HG02840 (cell line): ENCODE measurements around the gene AGAP3.
A peak's percentile ranks its signal among the peaks of the same experiment; 100 is the strongest.
"Not testable (repeated sequence)": the region's sequence is repeated elsewhere in the genome, so short reads cannot be mapped to it uniquely, and the experiment has no call there.

ENCODE experiments used
- ATAC-seq: cut with Tn5 transposase; IDR thresholded peaks from one replicate; pipeline ENCODE4 v1.9.1; 2021; ENCODE audit warnings: mild to moderate bottlenecking, moderate library complexity, moderate number of reproducible peaks; ENCODE audit not compliant: unreplicated experiment, low FRiP score

Gene AGAP3

GRCh38 chr7:151085691-151086620, at the start of gene AGAP3:
Gene AGAP3, plus strand, starts transcription at chr7:151086475. Its CDS starts 267 bp downstream, at chr7:151086742.
- peak; percentile 36 for ATAC-seq

GRCh38 chr7:151038951-151039849, 47.1 kb upstream of the AGAP3 start:
- no peak for ATAC-seq

- ATAC-seq, result no peak
Observed at GRCh38 chr7:151039850-151040548, 46.3 kb upstream of the AGAP3 start.

- ATAC-seq, result no peak
Observed at GRCh38 chr7:151040616-151041375, 45.5 kb upstream of the AGAP3 start.

GRCh38 chr7:151043449-151043848, 42.8 kb upstream of the AGAP3 start:
- ATAC-seq, result not testable (repeated sequence)

GRCh38 chr7:151043959-151044358, 42.3 kb upstream of the AGAP3 start:
- ATAC-seq, result no peak

GRCh38 chr7:151045262-151045661, 41.0 kb upstream of the AGAP3 start:
- ATAC-seq, result no peak

GRCh38 chr7:151045967-151046366, 40.3 kb upstream of the AGAP3 start:
- ATAC-seq, result no peak

GRCh38 chr7:151046603-151047573, 39.4 kb upstream of the AGAP3 start:
- no peak for ATAC-seq

GRCh38 chr7:151047976-151048815, 38.1 kb upstream of the AGAP3 start, which contains the start of gene ASIC3:
Gene ASIC3, plus strand, starts transcription at chr7:151048531. Its CDS starts 355 bp downstream, at chr7:151048886.
- ATAC-seq, result no peak

GRCh38 chr7:151048911-151049463, 37.3 kb upstream of the AGAP3 start:
- no peak for ATAC-seq

- no peak for ATAC-seq
Observed at GRCh38 chr7:151051108-151051507, 35.2 kb upstream of the AGAP3 start.

- no peak for ATAC-seq
Observed at GRCh38 chr7:151053096-151053495, 33.2 kb upstream of the AGAP3 start.

GRCh38 chr7:151053751-151054150, 32.5 kb upstream of the AGAP3 start:
- no peak for ATAC-seq

- ATAC-seq, result no peak
Observed at GRCh38 chr7:151056283-151056665, 30.0 kb upstream of the AGAP3 start.

- ATAC-seq, result no peak
Observed at GRCh38 chr7:151056666-151057505, 29.4 kb upstream of the AGAP3 start.
